NCI-H2107 (cell line): Measurements from ENCODE around the gene PRRX2.
A peak's percentile ranks its signal among the peaks of the same experiment; 100 is the strongest.
"Not testable (repeated sequence)": the region's sequence is repeated elsewhere in the genome, so short reads cannot be mapped to it uniquely, and the experiment has no call there.

ENCODE experiments used
- DNase-seq: peaks from one replicate; lab custom pipeline; 2025; lab: John Stamatoyannopoulos, UW

PRRX2 gene

GRCh38 chr9:129735546-129735945 is 70.1 kb downstream of the PRRX2 start:
- no peak for DNase-seq

GRCh38 chr9:129736334-129736733 is 70.9 kb downstream of the PRRX2 start:
- DNase-seq = no peak

- DNase-seq = peak; percentile 63
Observed at GRCh38 chr9:129737479-129738274, 72.2 kb downstream of the PRRX2 start.

- DNase-seq = no peak
Observed at GRCh38 chr9:129739432-129739831, 74.0 kb downstream of the PRRX2 start.

- no peak for DNase-seq
Observed at GRCh38 chr9:129740174-129740573, 74.7 kb downstream of the PRRX2 start.

GRCh38 chr9:129740666-129741464 is 75.4 kb downstream of the PRRX2 start:
- no peak for DNase-seq

GRCh38 chr9:129745200-129745599 is 79.8 kb downstream of the PRRX2 start:
- DNase-seq = no peak

GRCh38 chr9:129746092-129746777 is 80.8 kb downstream of the PRRX2 start:
- DNase-seq = no peak

GRCh38 chr9:129748249-129748648 is 82.8 kb downstream of the PRRX2 start:
- DNase-seq = no peak

GRCh38 chr9:129749052-129749451 is 83.6 kb downstream of the PRRX2 start:
- DNase-seq = not testable (repeated sequence)

- DNase-seq = no peak
Observed at GRCh38 chr9:129749575-129749974, 84.1 kb downstream of the PRRX2 start.

GRCh38 chr9:129750013-129750638 is 84.7 kb downstream of the PRRX2 start:
- no peak for DNase-seq

GRCh38 chr9:129751841-129752801 is 86.7 kb downstream of the PRRX2 start:
- peak; percentile 12 for DNase-seq

GRCh38 chr9:129752900-129753729 is 87.7 kb downstream of the PRRX2 start, which contains the start of gene PTGES:
Gene PTGES (minus strand): TSS chr9:129753042. CDS start chr9:129753012, 30 bp downstream.
- DNase-seq = no peak

- no peak for DNase-seq
Observed at GRCh38 chr9:129755151-129755550, 89.7 kb downstream of the PRRX2 start.

GRCh38 chr9:129756191-129756590 is 90.7 kb downstream of the PRRX2 start:
- DNase-seq = no peak

- no peak for DNase-seq
Observed at GRCh38 chr9:129757045-129757444, 91.6 kb downstream of the PRRX2 start.

GRCh38 chr9:129759319-129759718 is 93.9 kb downstream of the PRRX2 start:
- DNase-seq = no peak

GRCh38 chr9:129759804-129760502 is 94.5 kb downstream of the PRRX2 start:
- no peak for DNase-seq
